Measurements from ENCODE around the gene PPP4R3B.
"Not testable (repeated sequence)": the region's sequence is repeated elsewhere in the genome, so short reads cannot be mapped to it uniquely, and the experiment has no call there.

PPP4R3B gene

GRCh38 chr2:55595536-55595935, 21.9 kb downstream of the PPP4R3B start:
- DNase-seq = no peak

- no peak for DNase-seq
These were observed 25.3 kb downstream of the PPP4R3B start for GRCh38 chr2:55592130-55592529.

- DNase-seq = no peak
These were observed 26.5 kb downstream of the PPP4R3B start for GRCh38 chr2:55590810-55591440.

- DNase-seq = no peak
These were observed 31.9 kb downstream of the PPP4R3B start for GRCh38 chr2:55585451-55586080.

- DNase-seq = no peak
These were observed 35.4 kb downstream of the PPP4R3B start for GRCh38 chr2:55581874-55582547.

GRCh38 chr2:55581435-55581834, 36.0 kb downstream of the PPP4R3B start:
- no peak for DNase-seq

GRCh38 chr2:55569002-55569401, 48.4 kb downstream of the PPP4R3B start:
- not testable (repeated sequence) for DNase-seq

GRCh38 chr2:55567298-55567697, 50.1 kb downstream of the PPP4R3B start:
- no peak for DNase-seq

GRCh38 chr2:55565613-55566012, 51.8 kb downstream of the PPP4R3B start:
- DNase-seq = no peak

GRCh38 chr2:55560855-55561254, 56.6 kb downstream of the PPP4R3B start:
- no peak for DNase-seq

GRCh38 chr2:55556809-55557208, 60.6 kb downstream of the PPP4R3B start:
- no peak for DNase-seq

GRCh38 chr2:55555977-55556376, 61.4 kb downstream of the PPP4R3B start:
- no peak for DNase-seq

GRCh38 chr2:55553321-55553720, 64.1 kb downstream of the PPP4R3B start:
- DNase-seq = no peak

GRCh38 chr2:55550368-55551102, 66.9 kb downstream of the PPP4R3B start:
- DNase-seq = no peak

- DNase-seq = not testable (repeated sequence)
These were observed 69.7 kb downstream of the PPP4R3B start for GRCh38 chr2:55547679-55548078.

- DNase-seq = no peak
These were observed 70.4 kb downstream of the PPP4R3B start for GRCh38 chr2:55547001-55547400.

- DNase-seq = no peak
These were observed 86.8 kb downstream of the PPP4R3B start for GRCh38 chr2:55530539-55531081.

GRCh38 chr2:55526174-55526573, 91.2 kb downstream of the PPP4R3B start:
- DNase-seq = no peak

- no peak for DNase-seq
These were observed 92.5 kb downstream of the PPP4R3B start for GRCh38 chr2:55524884-55525437.

GRCh38 chr2:55519938-55520885, 97.2 kb downstream of the PPP4R3B start:
- no peak for DNase-seq

- DNase-seq = no peak
These were observed 98.6 kb downstream of the PPP4R3B start for GRCh38 chr2:55518841-55519165.
